ENCODE measurements around the gene MTUS2. TPM values are rescaled to one million over a fixed set of nuclear protein-coding genes. Genes with fewer than 3 reads are reported as not detected.

MTUS2 gene
- total RNA-seq, 5 donors from 2014 or later (not counting 1 experiment from before 2014, with no cell fraction given), result 0.05 to 0.28 (median 0.12) TPM

- peaks cover 0 to 17% of the 10 kb centered on the region in 2 experiments for H3K27me3 ChIP-seq (replicated peaks in 1 of 2; ENCODE audit: control insufficient read depth in 2 of 2, extremely low read depth in 1 of 2, insufficient read depth in 2 of 2, low read length in 1 of 2)
- Mint-ChIP-seq H3K9me3 (no peaks in the 10 kb centered on the region), H3K27me3 (peaks cover 2 to 8% of the 10 kb centered on the region in 2 donors), H3K36me3 (no peaks in the 10 kb centered on the region), H3K27ac (no peak overlapping the region), H3K4me1 (no peaks in the 10 kb centered on the region), H3K4me3 (no peak overlapping the region)
- no peak for DNase-seq
- H3K36me3 ChIP-seq (ENCODE audit: control insufficient read depth in 2 of 2, extremely low read depth in 1 of 2, insufficient read depth in 1 of 2, low read length in 1 of 2), result no peaks in the 10 kb centered on the region
- 97% methylated on average over 4 of the region's 6 CpGs for WGBS (ENCODE audit: insufficient coverage)
- no peak for ATAC-seq (replicated peaks in 1 of 4)
- ChIA-PET CTCF (no interaction called here), POLR2A (no interaction called here)
- H3K4me3 ChIP-seq (ENCODE audit: control insufficient read depth in 1 of 2, extremely low read depth in 1 of 2, low read length in 1 of 2), result no peak overlapping the region
- no peaks in the 10 kb centered on the region for H3K9me3 ChIP-seq
- no peaks in the 10 kb centered on the region for H3K4me1 ChIP-seq (ENCODE audit: control insufficient read depth in 1 of 2, extremely low read depth in 1 of 2, insufficient read depth in 2 of 2, low read length in 2 of 2)
- H3K27ac ChIP-seq (ENCODE audit: low read length), result no peak overlapping the region
These were observed 645.7 kb downstream of the MTUS2 start for GRCh38 chr13:29465741-29466293.

- H3K36me3 Mint-ChIP-seq, result no peaks in the 10 kb centered on the region
- Histone ChIP-seq H3K9me3 (no peaks in the 10 kb centered on the region), H3K36me3 (ENCODE audit: control insufficient read depth in 2 of 2, extremely low read depth in 1 of 2, insufficient read depth in 1 of 2, low read length in 1 of 2) (no peaks in the 10 kb centered on the region), H3K27me3 (replicated peaks in 1 of 2; ENCODE audit: control insufficient read depth in 2 of 2, extremely low read depth in 1 of 2, insufficient read depth in 2 of 2, low read length in 1 of 2) (no peaks in the 10 kb centered on the region), H3K27ac (ENCODE audit: low read length) (no peak overlapping the region), H3K4me1 (ENCODE audit: control insufficient read depth in 1 of 2, extremely low read depth in 1 of 2, insufficient read depth in 2 of 2, low read length in 2 of 2) (no peaks in the 10 kb centered on the region), H3K4me3 (ENCODE audit: control insufficient read depth in 1 of 2, extremely low read depth in 1 of 2, low read length in 1 of 2) (no peak overlapping the region)
- H3K4me3 Mint-ChIP-seq, result no peak overlapping the region
- DNase-seq (no peak), ATAC-seq (replicated peaks in 1 of 4) (no peak)
- H3K9me3 Mint-ChIP-seq, result no peaks in the 10 kb centered on the region
- ChIA-PET CTCF (no interaction called here), POLR2A (no interaction called here)
- WGBS (ENCODE audit: insufficient coverage), result 76% methylated on average over 6 of the region's 9 CpGs
- H3K27me3 Mint-ChIP-seq, result peaks cover 3 to 4% of the 10 kb centered on the region in 2 donors
- peaks cover 0 to 5% (median 0%) of the 10 kb centered on the region in 3 donors for H3K4me1 Mint-ChIP-seq
- no peak overlapping the region for H3K27ac Mint-ChIP-seq
These were observed 651.4 kb downstream of the MTUS2 start for GRCh38 chr13:29471551-29471950.

- H3K9me3 Mint-ChIP-seq, result no peaks in the 10 kb centered on the region
- ATAC-seq (replicated peaks in 1 of 4), result peak in 2 of 4 experiments; percentile 29 to 41
- Histone ChIP-seq H3K4me3 (ENCODE audit: control insufficient read depth in 1 of 2, extremely low read depth in 1 of 2, low read length in 1 of 2) (no peak overlapping the region), H3K9me3 (no peaks in the 10 kb centered on the region), H3K27me3 (replicated peaks in 1 of 2; ENCODE audit: control insufficient read depth in 2 of 2, extremely low read depth in 1 of 2, insufficient read depth in 2 of 2, low read length in 1 of 2) (no peaks in the 10 kb centered on the region), H3K4me1 (ENCODE audit: control insufficient read depth in 1 of 2, extremely low read depth in 1 of 2, insufficient read depth in 2 of 2, low read length in 2 of 2) (no peaks in the 10 kb centered on the region), H3K27ac (ENCODE audit: low read length) (no peak overlapping the region), H3K36me3 (ENCODE audit: control insufficient read depth in 2 of 2, extremely low read depth in 1 of 2, insufficient read depth in 1 of 2, low read length in 1 of 2) (no peaks in the 10 kb centered on the region)
- H3K36me3 Mint-ChIP-seq, result no peaks in the 10 kb centered on the region
- CTCF ChIA-PET, result interaction anchor here in 1 of 2 donors (0.7 kb wide), 1 partner anchor 135 kb away, joined by 3 read pairs; no protein-coding TSS in a partner anchor
- POLR2A ChIA-PET, result no interaction called here
- no peak overlapping the region for H3K27ac Mint-ChIP-seq
- 82% methylated on average over 2 of the region's 6 CpGs for WGBS (ENCODE audit: insufficient coverage)
- peaks cover 0 to 5% (median 0%) of the 10 kb centered on the region in 3 donors for H3K4me1 Mint-ChIP-seq
- peaks cover 8 to 12% of the 10 kb centered on the region in 2 donors for H3K27me3 Mint-ChIP-seq
- no peak overlapping the region for H3K4me3 Mint-ChIP-seq
- peak in 23 of 35 experiments; percentile 4 to 57 (median 17) for DNase-seq
These were observed 652.3 kb downstream of the MTUS2 start for GRCh38 chr13:29472332-29472961.

GRCh38 chr13:29473166-29473565 is 653.0 kb downstream of the MTUS2 start:
- no peak overlapping the region for H3K4me3 Mint-ChIP-seq
- peaks cover 0 to 5% (median 0%) of the 10 kb centered on the region in 3 donors for H3K4me1 Mint-ChIP-seq
- H3K9me3 Mint-ChIP-seq, result no peaks in the 10 kb centered on the region
- Histone ChIP-seq H3K27me3 (replicated peaks in 1 of 2; ENCODE audit: control insufficient read depth in 2 of 2, extremely low read depth in 1 of 2, insufficient read depth in 2 of 2, low read length in 1 of 2) (no peaks in the 10 kb centered on the region), H3K36me3 (ENCODE audit: control insufficient read depth in 2 of 2, extremely low read depth in 1 of 2, insufficient read depth in 1 of 2, low read length in 1 of 2) (no peaks in the 10 kb centered on the region), H3K4me1 (ENCODE audit: control insufficient read depth in 1 of 2, extremely low read depth in 1 of 2, insufficient read depth in 2 of 2, low read length in 2 of 2) (no peaks in the 10 kb centered on the region), H3K9me3 (no peaks in the 10 kb centered on the region), H3K27ac (ENCODE audit: low read length) (no peak overlapping the region), H3K4me3 (ENCODE audit: control insufficient read depth in 1 of 2, extremely low read depth in 1 of 2, low read length in 1 of 2) (no peak overlapping the region)
- CTCF ChIA-PET, result no interaction called here
- DNase-seq, result no peak
- no peak for ATAC-seq (replicated peaks in 1 of 4)
- no peaks in the 10 kb centered on the region for H3K36me3 Mint-ChIP-seq
- H3K27ac Mint-ChIP-seq, result no peak overlapping the region
- H3K27me3 Mint-ChIP-seq, result peaks cover 10 to 13% of the 10 kb centered on the region in 2 donors
- POLR2A ChIA-PET, result interaction anchor here in 1 of 2 donors (0.6 kb wide), 1 partner anchor 1209 kb away, joined by 3 read pairs; no protein-coding TSS in a partner anchor
- WGBS (ENCODE audit: insufficient coverage), result 100% methylated on average over 2 of the region's 4 CpGs

GRCh38 chr13:29474991-29475390 is 654.9 kb downstream of the MTUS2 start:
- ChIA-PET CTCF (interaction anchor here in 1 of 2 donors (0.5 kb wide), 1 partner anchor 581 kb away, joined by 3 read pairs; no protein-coding TSS in a partner anchor), POLR2A (interaction anchor here in 1 of 2 donors (0.6 kb wide), 1 partner anchor 839 kb away, joined by 3 read pairs; no protein-coding TSS in a partner anchor)
- DNase-seq (no peak), ATAC-seq (replicated peaks in 1 of 4) (no peak)
- Histone ChIP-seq H3K4me3 (ENCODE audit: control insufficient read depth in 1 of 2, extremely low read depth in 1 of 2, low read length in 1 of 2) (no peak overlapping the region), H3K36me3 (ENCODE audit: control insufficient read depth in 2 of 2, extremely low read depth in 1 of 2, insufficient read depth in 1 of 2, low read length in 1 of 2) (no peaks in the 10 kb centered on the region), H3K27ac (ENCODE audit: low read length) (no peak overlapping the region), H3K9me3 (no peaks in the 10 kb centered on the region), H3K27me3 (replicated peaks in 1 of 2; ENCODE audit: control insufficient read depth in 2 of 2, extremely low read depth in 1 of 2, insufficient read depth in 2 of 2, low read length in 1 of 2) (peaks cover 0 to under 1% of the 10 kb centered on the region in 2 experiments), H3K4me1 (ENCODE audit: control insufficient read depth in 1 of 2, extremely low read depth in 1 of 2, insufficient read depth in 2 of 2, low read length in 2 of 2) (no peaks in the 10 kb centered on the region)
- Mint-ChIP-seq H3K36me3 (no peaks in the 10 kb centered on the region), H3K4me3 (no peak overlapping the region), H3K9me3 (no peaks in the 10 kb centered on the region), H3K27ac (no peak overlapping the region), H3K4me1 (peaks cover 0 to 5% (median 0%) of the 10 kb centered on the region in 3 donors), H3K27me3 (peaks cover 12 to 20% of the 10 kb centered on the region in 2 donors)
- no CpG with 5 or more reads among the region's 3 CpGs for WGBS (ENCODE audit: insufficient coverage)

- POLR2A ChIA-PET, result no interaction called here
- WGBS (ENCODE audit: insufficient coverage), result no CpG with 5 or more reads among the region's 3 CpGs
- H3K27ac Mint-ChIP-seq, result no peak overlapping the region
- Histone ChIP-seq H3K27ac (ENCODE audit: low read length) (no peak overlapping the region), H3K27me3 (replicated peaks in 1 of 2; ENCODE audit: control insufficient read depth in 2 of 2, extremely low read depth in 1 of 2, insufficient read depth in 2 of 2, low read length in 1 of 2) (peaks cover 0 to 4% of the 10 kb centered on the region in 2 experiments), H3K36me3 (ENCODE audit: control insufficient read depth in 2 of 2, extremely low read depth in 1 of 2, insufficient read depth in 1 of 2, low read length in 1 of 2) (no peaks in the 10 kb centered on the region), H3K9me3 (no peaks in the 10 kb centered on the region), H3K4me1 (ENCODE audit: control insufficient read depth in 1 of 2, extremely low read depth in 1 of 2, insufficient read depth in 2 of 2, low read length in 2 of 2) (no peaks in the 10 kb centered on the region), H3K4me3 (ENCODE audit: control insufficient read depth in 1 of 2, extremely low read depth in 1 of 2, low read length in 1 of 2) (no peak overlapping the region)
- H3K9me3 Mint-ChIP-seq, result no peaks in the 10 kb centered on the region
- no peak overlapping the region for H3K4me3 Mint-ChIP-seq
- no peaks in the 10 kb centered on the region for H3K36me3 Mint-ChIP-seq
- H3K4me1 Mint-ChIP-seq, result peaks cover 0 to 5% (median 0%) of the 10 kb centered on the region in 3 donors
- ATAC-seq (replicated peaks in 1 of 4) (no peak), DNase-seq (no peak)
- peaks cover 14 to 24% of the 10 kb centered on the region in 2 donors for H3K27me3 Mint-ChIP-seq
- CTCF ChIA-PET, result interaction anchor here in 1 of 2 donors (1.0 kb wide), 1 partner anchor 8 kb away, joined by 3 read pairs; no protein-coding TSS in a partner anchor
These were observed 655.9 kb downstream of the MTUS2 start for GRCh38 chr13:29476046-29476445.

Data from T-cell (primary cell).